Right lobe of liver (tissue), 6 donors: ENCODE data around the gene AFF4. TPM values are rescaled to one million over a fixed set of nuclear protein-coding genes. Genes with fewer than 3 reads are reported as not detected.

Experiments
- ATAC-seq, 4 donors: fragments of 200-7000 bp; cut with Tn5 transposase; one replicate each; pipeline ENCODE4 v1.9.1; 2020; ENCODE audit warnings: mild to moderate bottlenecking in 4 of 4, moderate library complexity in 4 of 4
- DNase-seq, 3 donors: peaks; one replicate each; pipeline ENCODE4 v3.0.0-alpha.2; 2020
- H3K27ac ChIP-seq, 3 donors: fragments of 200-600 bp; one replicate each; pipeline ENCODE4 v1.8.0; 2022
- H3K27me3 ChIP-seq, 2 donors: fragments of 200-600 bp; one replicate each; pipeline ENCODE4 v1.8.0; 2022
- H3K36me3 ChIP-seq, 4 donors: fragments of 200-600 bp; sonication (generic) in 1 of 4; one replicate each; pipeline versions ENCODE4 v1.5.1 to v1.8.0; 2017 to 2022; ENCODE audit warnings: control low read depth in 1 of 4
- H3K4me1 ChIP-seq, 4 donors: fragments of 200-600 bp; sonication (generic) in 1 of 4; one replicate each; pipeline versions ENCODE4 v1.5.1 to v1.8.0; 2017 to 2022; ENCODE audit warnings: control low read depth in 1 of 4
- H3K4me3 ChIP-seq, 3 donors: fragments of 200-600 bp; one replicate each; pipeline ENCODE4 v1.8.0; 2022
- H3K9me3 ChIP-seq, 4 donors: fragments of 200-600 bp; sonication (generic) in 1 of 4; one replicate each; pipeline versions ENCODE4 v1.5.1 to v1.8.0; 2017 to 2022; ENCODE audit warnings: control low read depth in 1 of 4
- POLR2A ChIP-seq: fragments of 450-650 bp; IDR thresholded peaks from one replicate; pipeline ENCODE4 v1.6.1; 2017; ENCODE audit warnings: antibody characterized with exemption, mild to moderate bottlenecking
- WGBS: methylation state at CpG from one replicate; pipeline ENCODE4 v1.1.6; 2018; ENCODE audit warnings: low coverage, low lambda C conversion rate; ENCODE audit not compliant: insufficient coverage; ENCODE audit errors: missing lambda C conversion rate; 5-methylcytosine and 5-hydroxymethylcytosine counted together
- intact Hi-C, 2 donors: fragments of 100-400 bp; cut with DNase I; formaldehyde crosslinking; loops; one replicate each; pipeline versions ENCODE4 v1.11.2 to v1.14.1; 2022
- total RNA-seq, 6 experiments: library from RNA; depleted of rRNA in 2 of 6; stranded (reverse); fragments of >200 nt in 2 of 6; fragmentation: NEBNext Ultra II Directional in 3 of 6; extraction: Animal tissue kit (Norgen Biotek cat#: 25700) in 3 of 6; gene quantifications; one replicate each; pipeline versions ENCODE4 v1.1.0 to v1.2.4, GENCODE V29; 2016 to 2023
- TF ChIP-seq, protein P1 (sequence below), 4 donors: fragments of 200-600 bp in 3 of 4; fragments of 450-650 bp in 1 of 4; IDR thresholded peaks; one replicate each; pipeline versions ENCODE4 v1.5.1 to v1.8.0; 2016 to 2022; ENCODE audit warnings: antibody characterized with exemption in 4 of 4, mild to moderate bottlenecking in 2 of 4
- donor health status: DM: no; HTN: yes; CAD: no.
- donor health status: DM: no; HTN: no; CAD: no.
- donor health status: DM: no; HTN: no; CAD: no.
- donor health status: DM: no; HTN: yes; CAD: no.
- donor health status: DM: no; HTN: yes; CAD: no.

AFF4 gene
- total RNA-seq, 6 experiments from 2014 or later, result 16.4 to 26.8 (median 20.2) TPM

DNA sequence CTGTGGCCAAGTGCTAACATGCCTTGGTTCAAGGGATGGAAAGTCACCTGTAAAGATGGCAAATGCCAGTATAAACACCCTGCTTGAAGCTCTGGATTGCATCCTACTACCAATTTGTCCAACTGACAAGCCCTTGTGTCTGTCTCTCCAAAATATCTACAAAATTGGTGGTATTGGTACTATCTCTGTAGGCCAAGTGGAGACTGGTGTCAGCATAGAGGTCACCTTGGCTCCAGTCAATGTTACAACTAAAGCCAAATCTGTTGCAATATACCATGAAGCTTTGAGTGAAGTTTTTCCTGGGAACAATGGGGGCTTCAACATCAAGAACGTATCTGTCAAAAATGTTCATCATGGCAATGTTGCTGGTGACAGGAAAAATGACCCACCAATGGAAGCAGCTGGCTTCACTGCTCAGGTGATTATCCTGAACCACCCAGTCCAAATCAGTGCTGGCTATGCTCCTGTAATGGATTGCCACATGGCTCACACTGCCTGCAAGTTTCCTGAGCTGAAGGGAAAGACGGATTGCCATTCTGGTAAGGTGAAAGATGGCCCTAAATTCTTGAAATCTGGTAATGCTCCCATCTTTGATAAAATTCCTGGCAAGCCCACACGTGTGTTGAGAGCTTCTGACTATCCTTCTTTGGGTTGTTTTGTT, 19.9 kb downstream of the AFF4 start:
- ATAC-seq, result peak in 1 of 4 donors; percentile 54
- peaks cover 0 to 21% (median 5%) of the 10 kb centered on the region in 4 donors for H3K4me1 ChIP-seq
- H3K27me3 ChIP-seq, result no peaks in the 10 kb centered on the region
- H3K27ac ChIP-seq, result no peak overlapping the region
- H3K36me3 ChIP-seq, result peaks cover 0 to 2% (median 0%) of the 10 kb centered on the region in 4 donors
- WGBS, result 100% methylated on average over 1 of the region's 3 CpGs
- intact Hi-C loops, result no loop called here
- H3K9me3 ChIP-seq, result no peaks in the 10 kb centered on the region
- DNase-seq, result no peak
- no peak overlapping the region for H3K4me3 ChIP-seq
- TF ChIP-seq POLR2A, result no peak
- TF ChIP-seq, protein P1, sequence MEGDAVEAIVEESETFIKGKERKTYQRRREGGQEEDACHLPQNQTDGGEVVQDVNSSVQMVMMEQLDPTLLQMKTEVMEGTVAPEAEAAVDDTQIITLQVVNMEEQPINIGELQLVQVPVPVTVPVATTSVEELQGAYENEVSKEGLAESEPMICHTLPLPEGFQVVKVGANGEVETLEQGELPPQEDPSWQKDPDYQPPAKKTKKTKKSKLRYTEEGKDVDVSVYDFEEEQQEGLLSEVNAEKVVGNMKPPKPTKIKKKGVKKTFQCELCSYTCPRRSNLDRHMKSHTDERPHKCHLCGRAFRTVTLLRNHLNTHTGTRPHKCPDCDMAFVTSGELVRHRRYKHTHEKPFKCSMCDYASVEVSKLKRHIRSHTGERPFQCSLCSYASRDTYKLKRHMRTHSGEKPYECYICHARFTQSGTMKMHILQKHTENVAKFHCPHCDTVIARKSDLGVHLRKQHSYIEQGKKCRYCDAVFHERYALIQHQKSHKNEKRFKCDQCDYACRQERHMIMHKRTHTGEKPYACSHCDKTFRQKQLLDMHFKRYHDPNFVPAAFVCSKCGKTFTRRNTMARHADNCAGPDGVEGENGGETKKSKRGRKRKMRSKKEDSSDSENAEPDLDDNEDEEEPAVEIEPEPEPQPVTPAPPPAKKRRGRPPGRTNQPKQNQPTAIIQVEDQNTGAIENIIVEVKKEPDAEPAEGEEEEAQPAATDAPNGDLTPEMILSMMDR (IDR thresholded peaks at IDR 0.05), result no peak

DNA sequence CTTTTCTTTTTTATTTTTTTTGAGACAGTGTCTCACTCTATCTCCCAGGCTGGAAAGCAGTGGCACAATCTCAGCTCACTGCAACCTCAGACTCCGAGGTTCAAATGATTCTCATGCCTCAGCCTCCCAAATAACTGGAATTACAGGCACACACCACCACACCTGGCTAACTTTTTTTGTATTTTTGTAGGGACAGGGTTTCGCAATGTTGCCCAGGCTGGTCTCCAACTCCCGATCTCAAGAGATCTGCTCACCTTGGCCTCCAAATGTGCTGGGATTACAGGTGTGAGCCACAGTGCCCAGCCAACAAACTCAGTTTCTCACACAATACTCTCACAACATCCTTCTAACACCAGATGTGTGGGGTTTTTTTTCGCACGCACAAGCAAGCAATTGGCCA, 22.1 kb downstream of the AFF4 start:
- no peak for DNase-seq
- no peak overlapping the region for H3K27ac ChIP-seq
- peak in 2 of 4 donors; percentile 25 to 45 for ATAC-seq
- WGBS, result 67% methylated on average over 3 of the region's 5 CpGs
- no peaks in the 10 kb centered on the region for H3K27me3 ChIP-seq
- peaks cover 0 to 21% (median 5%) of the 10 kb centered on the region in 4 donors for H3K4me1 ChIP-seq
- TF ChIP-seq POLR2A, result no peak
- TF ChIP-seq, protein P1 (IDR thresholded peaks at IDR 0.05), result no peak
- H3K4me3 ChIP-seq, result no peak overlapping the region
- H3K9me3 ChIP-seq, result no peaks in the 10 kb centered on the region
- peaks cover 0 to 8% (median under 1%) of the 10 kb centered on the region in 4 donors for H3K36me3 ChIP-seq
- intact Hi-C loops, result no loop called here

DNA sequence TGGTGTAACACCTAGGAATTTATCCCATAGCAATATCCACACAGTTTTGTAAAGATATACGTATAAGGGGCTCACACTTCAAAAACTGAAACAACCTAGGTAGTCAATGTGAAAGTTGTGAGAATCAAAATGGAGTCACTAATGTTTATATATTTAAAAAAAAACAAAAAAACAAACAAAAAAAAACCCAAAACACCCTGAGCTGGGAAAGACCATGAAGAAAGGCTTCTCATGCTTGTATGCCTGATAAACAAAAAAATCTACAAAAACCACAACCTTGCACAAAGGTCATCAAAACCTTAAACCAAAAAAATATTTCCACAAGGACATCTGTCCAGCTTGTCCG, 35.4 kb downstream of the AFF4 start:
- no peaks in the 10 kb centered on the region for H3K9me3 ChIP-seq
- TF ChIP-seq, protein P1 (IDR thresholded peaks at IDR 0.05), result no peak
- TF ChIP-seq POLR2A, result no peak
- H3K36me3 ChIP-seq, result peaks cover 0 to 62% (median 12%) of the 10 kb centered on the region in 4 donors
- intact Hi-C loops, result no loop called here
- DNase-seq, result no peak
- ATAC-seq, result no peak
- H3K27me3 ChIP-seq, result no peaks in the 10 kb centered on the region
- H3K4me3 ChIP-seq, result no peak overlapping the region
- WGBS, result 92% methylated on average over 2 of the region's 2 CpGs
- peaks cover 0 to 6% (median 0%) of the 10 kb centered on the region in 4 donors for H3K4me1 ChIP-seq
- H3K27ac ChIP-seq, result no peak overlapping the region

DNA sequence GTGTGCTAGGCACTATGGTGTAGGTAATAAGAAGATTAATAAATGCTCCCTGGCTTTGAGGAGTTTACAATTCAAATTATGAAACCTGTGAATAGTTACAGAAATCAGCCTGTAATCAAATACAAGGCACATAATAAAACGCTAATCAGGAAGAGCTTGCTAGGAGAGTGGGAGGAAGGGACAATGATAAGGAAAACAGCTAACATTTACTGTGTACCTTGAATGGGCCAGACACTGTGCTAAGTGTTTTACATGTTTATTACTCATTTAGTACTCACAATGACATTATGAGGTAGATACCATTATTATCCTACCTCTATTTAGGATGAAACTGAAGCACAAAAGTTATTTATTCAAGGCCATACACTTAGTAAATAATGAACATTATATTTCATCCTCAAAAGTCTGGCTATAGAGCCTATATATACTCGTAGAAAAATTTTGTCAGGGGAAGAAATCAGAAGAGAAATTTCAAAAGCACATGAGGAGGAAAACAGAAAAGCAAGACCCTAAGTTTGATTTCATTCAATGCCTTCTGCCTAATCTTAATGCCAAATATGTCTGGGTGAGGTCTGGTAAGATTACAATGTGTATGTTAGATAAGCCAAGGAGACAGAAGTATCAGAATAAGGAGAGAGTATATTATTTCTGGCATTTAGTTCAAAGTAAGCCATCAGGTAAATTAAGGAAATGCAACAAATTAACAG, 35.9 kb downstream of the AFF4 start:
- DNase-seq (no peak), ATAC-seq (no peak)
- TF ChIP-seq, protein P1 (IDR thresholded peaks at IDR 0.05), result no peak
- TF ChIP-seq POLR2A, result no peak
- intact Hi-C loops, result no loop called here
- H3K27me3 ChIP-seq, result no peaks in the 10 kb centered on the region
- H3K9me3 ChIP-seq, result no peaks in the 10 kb centered on the region
- no peak overlapping the region for H3K4me3 ChIP-seq
- WGBS, result 67% methylated on average over 2 of the region's 2 CpGs
- no peak overlapping the region for H3K27ac ChIP-seq
- H3K36me3 ChIP-seq, result peaks cover 0 to 62% (median 10%) of the 10 kb centered on the region in 4 donors
- H3K4me1 ChIP-seq, result peaks cover 0 to 6% (median 0%) of the 10 kb centered on the region in 4 donors
